ENCODE results near the gene TRPM6. TPM values are rescaled to one million over a fixed set of nuclear protein-coding genes. Genes with fewer than 3 reads are reported as not detected.

TRPM6 gene
- total RNA-seq, 1 experiment from 2014 or later: 0.57 TPM

DNA sequence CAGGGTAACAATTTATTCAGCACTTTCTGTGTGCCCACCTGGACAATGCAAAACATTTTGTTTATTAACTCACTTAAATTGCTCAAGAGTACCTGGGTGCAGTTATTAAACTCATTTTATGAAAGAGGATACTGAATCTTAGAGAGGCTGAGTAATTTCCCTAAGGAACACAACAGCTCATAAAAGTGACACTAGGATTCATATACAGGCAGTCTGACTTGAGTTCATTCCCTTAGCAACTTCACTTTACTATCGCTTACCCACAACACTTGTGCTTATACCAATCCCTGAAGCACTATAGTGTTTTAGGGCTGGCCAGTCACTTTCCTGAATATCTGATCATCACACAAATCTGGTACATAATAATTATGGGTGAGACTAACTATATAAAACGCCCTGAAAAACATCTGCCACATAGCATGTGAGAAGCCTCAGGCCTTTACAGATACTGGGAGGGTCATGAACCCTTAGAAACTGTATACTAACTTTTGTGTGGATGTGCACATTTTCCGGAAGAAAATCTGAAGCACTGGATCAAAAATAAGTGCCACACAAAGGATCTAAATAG is 11.3 kb downstream of the TRPM6 start:
- Mint-ChIP-seq H3K4me1 (peaks cover 0 to 3% of the 10 kb centered on the region in 2 experiments; a peak in 1 of 4 replicates), H3K36me3 (ENCODE audit: insufficient read depth in 1 of 3, low read depth in 3 of 3) (no peaks in the 10 kb centered on the region), H3K27ac (no peak overlapping the region), H3K27me3 (ENCODE audit: low read depth) (peaks cover 1% of the 10 kb centered on the region; the same call in 1 of the 2 replicates), H3K4me3 (no peak overlapping the region), H3K9me3 (no peaks in the 10 kb centered on the region; a peak in 1 of 5 replicates)
- H4K20me1 ChIP-seq (ENCODE audit: control insufficient read depth, insufficient read depth, insufficient read length): no peaks in the 10 kb centered on the region
- H2AFZ ChIP-seq (ENCODE audit: low read length): no peak overlapping the region
- no peaks in the 10 kb centered on the region for H3K9me3 ChIP-seq (ENCODE audit: control insufficient read depth, low read depth, low read length)
- WGBS (ENCODE audit: extremely low coverage, insufficient read length, low lambda C conversion rate): no CpG with 5 or more reads among the region's 3 CpGs
- H3K9ac ChIP-seq (ENCODE audit: extremely low read depth, insufficient read length, low read length): no peak overlapping the region
- no peak for DNase-seq
- H3T11ph ChIP-seq (ENCODE audit: low read length): no peak overlapping the region
- no peak overlapping the region for H3K4me2 ChIP-seq (ENCODE audit: insufficient read depth, insufficient read length, low read length)
- no peak overlapping the region for H2BK15ac ChIP-seq (ENCODE audit: low read depth, low read length)
- no peaks in the 10 kb centered on the region for H3K27me3 ChIP-seq (ENCODE audit: insufficient read depth, low read length)
- H2BK120ac ChIP-seq (ENCODE audit: low read depth, low read length, poor library complexity, severe bottlenecking): no peak overlapping the region
- H2AK5ac ChIP-seq (ENCODE audit: insufficient read length, low read length): no peak overlapping the region
- no peak overlapping the region for H2BK5ac ChIP-seq (ENCODE audit: insufficient read length, low read length)
- H3K27ac ChIP-seq (ENCODE audit: insufficient read length, low read depth, low read length): no peak overlapping the region
- no peak overlapping the region for H3K23ac ChIP-seq (ENCODE audit: insufficient read length, low read depth, low read length)
- TF ChIP-seq, protein P1, sequence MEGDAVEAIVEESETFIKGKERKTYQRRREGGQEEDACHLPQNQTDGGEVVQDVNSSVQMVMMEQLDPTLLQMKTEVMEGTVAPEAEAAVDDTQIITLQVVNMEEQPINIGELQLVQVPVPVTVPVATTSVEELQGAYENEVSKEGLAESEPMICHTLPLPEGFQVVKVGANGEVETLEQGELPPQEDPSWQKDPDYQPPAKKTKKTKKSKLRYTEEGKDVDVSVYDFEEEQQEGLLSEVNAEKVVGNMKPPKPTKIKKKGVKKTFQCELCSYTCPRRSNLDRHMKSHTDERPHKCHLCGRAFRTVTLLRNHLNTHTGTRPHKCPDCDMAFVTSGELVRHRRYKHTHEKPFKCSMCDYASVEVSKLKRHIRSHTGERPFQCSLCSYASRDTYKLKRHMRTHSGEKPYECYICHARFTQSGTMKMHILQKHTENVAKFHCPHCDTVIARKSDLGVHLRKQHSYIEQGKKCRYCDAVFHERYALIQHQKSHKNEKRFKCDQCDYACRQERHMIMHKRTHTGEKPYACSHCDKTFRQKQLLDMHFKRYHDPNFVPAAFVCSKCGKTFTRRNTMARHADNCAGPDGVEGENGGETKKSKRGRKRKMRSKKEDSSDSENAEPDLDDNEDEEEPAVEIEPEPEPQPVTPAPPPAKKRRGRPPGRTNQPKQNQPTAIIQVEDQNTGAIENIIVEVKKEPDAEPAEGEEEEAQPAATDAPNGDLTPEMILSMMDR (conservative IDR thresholded peaks at IDR 0.05): no peak
- H3K23me2 ChIP-seq (ENCODE audit: insufficient read length, low read depth, low read length, poor library complexity, severe bottlenecking): no peaks in the 10 kb centered on the region
- no peaks in the 10 kb centered on the region for H3K4me1 ChIP-seq (ENCODE audit: insufficient read depth, low read length)
- H4K91ac ChIP-seq (ENCODE audit: insufficient read length, low read depth, low read length): no peak overlapping the region
- no peak overlapping the region for H4K5ac ChIP-seq (ENCODE audit: insufficient read length, low read depth, low read length)
- no peak overlapping the region for H3K14ac ChIP-seq (ENCODE audit: insufficient read depth, low read length)
- H2BK12ac ChIP-seq (ENCODE audit: insufficient read length, low read depth, low read length): no peak overlapping the region
- H2BK20ac ChIP-seq (ENCODE audit: low read depth, low read length, poor library complexity, severe bottlenecking): no peak overlapping the region
- H3K56ac ChIP-seq (ENCODE audit: insufficient read length, low read depth, low read length): no peak overlapping the region
- H3K4ac ChIP-seq (ENCODE audit: low read depth, low read length): no peak overlapping the region
- H4K8ac ChIP-seq (replicated peaks; ENCODE audit: insufficient read length, low read depth, low read length): no peak overlapping the region
- no peak overlapping the region for H3K18ac ChIP-seq (ENCODE audit: insufficient read length, low read depth, low read length)
- H3K79me1 ChIP-seq (ENCODE audit: insufficient read depth, low read depth, low read length, poor library complexity, severe bottlenecking): no peaks in the 10 kb centered on the region
- no peaks in the 10 kb centered on the region for H3K79me2 ChIP-seq (ENCODE audit: insufficient read depth, low read length)

Data from H9 (cell line).